Endothelial cell (in vitro differentiated cells): ENCODE data around the gene FEM1C. TPM values are rescaled to one million over a fixed set of nuclear protein-coding genes. Genes with fewer than 3 reads are reported as not detected.

ENCODE experiments used
- DNase-seq: peaks from one replicate; pipeline ENCODE4 v3.0.0; 2021; ENCODE audit warnings: low spot score
- H3K27ac Mint-ChIP-seq: one replicate; pipeline ENCODE4 v1.8.0; 2021; ENCODE audit warnings: mixed read lengths, inconsistent platforms; ENCODE audit not compliant: unreplicated experiment
- H3K27me3 Mint-ChIP-seq: one replicate; pipeline ENCODE4 v1.8.0; 2021; ENCODE audit warnings: mild to moderate bottlenecking, moderate library complexity, mixed read lengths, inconsistent platforms; ENCODE audit not compliant: unreplicated experiment
- H3K36me3 Mint-ChIP-seq: one replicate; pipeline ENCODE4 v1.8.0; 2021; ENCODE audit warnings: mild to moderate bottlenecking, low read depth, mixed read lengths, inconsistent platforms; ENCODE audit not compliant: unreplicated experiment
- H3K4me1 Mint-ChIP-seq: one replicate; pipeline ENCODE4 v1.8.0; 2021; ENCODE audit warnings: mild to moderate bottlenecking, mixed read lengths, inconsistent platforms; ENCODE audit not compliant: unreplicated experiment
- H3K4me3 Mint-ChIP-seq: one replicate; pipeline ENCODE4 v1.8.0; 2021; ENCODE audit warnings: mild to moderate bottlenecking, mixed read lengths, inconsistent platforms; ENCODE audit not compliant: unreplicated experiment
- H3K9me3 Mint-ChIP-seq: one replicate; pipeline ENCODE4 v1.8.0; 2021; ENCODE audit warnings: mixed read lengths, inconsistent platforms; ENCODE audit not compliant: unreplicated experiment
- CTCF ChIP-seq: fragments of 200-600 bp; sonication (generic); IDR thresholded peaks from one replicate; pipeline ENCODE4 v1.5.0; 2021; ENCODE audit warnings: antibody characterized with exemption; ENCODE audit not compliant: unreplicated experiment
- long read RNA-seq: library from polyadenylated mRNA; unstranded; transcript quantifications from one replicate; pipeline ENCODE4 v2.0.0, GENCODE V29; 2020; ENCODE audit not compliant: unreplicated experiment
- total RNA-seq: library from RNA; stranded (reverse); fragmentation: NEBNext Ultra II Directional; extraction: Animal tissue kit (Norgen Biotek cat#: 25700); gene quantifications from one replicate; pipeline ENCODE4 v1.2.1, GENCODE V29; 2021; ENCODE audit not compliant: unreplicated experiment

Gene FEM1C, protein sequence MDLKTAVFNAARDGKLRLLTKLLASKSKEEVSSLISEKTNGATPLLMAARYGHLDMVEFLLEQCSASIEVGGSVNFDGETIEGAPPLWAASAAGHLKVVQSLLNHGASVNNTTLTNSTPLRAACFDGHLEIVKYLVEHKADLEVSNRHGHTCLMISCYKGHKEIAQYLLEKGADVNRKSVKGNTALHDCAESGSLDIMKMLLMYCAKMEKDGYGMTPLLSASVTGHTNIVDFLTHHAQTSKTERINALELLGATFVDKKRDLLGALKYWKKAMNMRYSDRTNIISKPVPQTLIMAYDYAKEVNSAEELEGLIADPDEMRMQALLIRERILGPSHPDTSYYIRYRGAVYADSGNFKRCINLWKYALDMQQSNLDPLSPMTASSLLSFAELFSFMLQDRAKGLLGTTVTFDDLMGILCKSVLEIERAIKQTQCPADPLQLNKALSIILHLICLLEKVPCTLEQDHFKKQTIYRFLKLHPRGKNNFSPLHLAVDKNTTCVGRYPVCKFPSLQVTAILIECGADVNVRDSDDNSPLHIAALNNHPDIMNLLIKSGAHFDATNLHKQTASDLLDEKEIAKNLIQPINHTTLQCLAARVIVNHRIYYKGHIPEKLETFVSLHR
- total RNA-seq: 16.8 TPM
- long read RNA-seq: 0 reads

- peaks cover 23% of the 10 kb centered on the region for H3K36me3 Mint-ChIP-seq
- TF ChIP-seq CTCF: no peak
- peaks cover 38% of the 10 kb centered on the region for H3K4me1 Mint-ChIP-seq
- DNase-seq: peak; percentile 98
- peaks cover 12% of the 10 kb centered on the region for H3K27me3 Mint-ChIP-seq
- H3K4me3 Mint-ChIP-seq: peak within 1 kb of the TSS; percentile 98
- H3K27ac Mint-ChIP-seq: peak within 1 kb of the TSS; percentile 95
- peaks cover 6% of the 10 kb centered on the region for H3K9me3 Mint-ChIP-seq
These were observed at the start of gene FEM1C for GRCh38 chr5:115544436-115545350. FEM1C (minus strand) TSS chr5:115544775; CDS start chr5:115543493, 1,282 bp downstream.

DNA sequence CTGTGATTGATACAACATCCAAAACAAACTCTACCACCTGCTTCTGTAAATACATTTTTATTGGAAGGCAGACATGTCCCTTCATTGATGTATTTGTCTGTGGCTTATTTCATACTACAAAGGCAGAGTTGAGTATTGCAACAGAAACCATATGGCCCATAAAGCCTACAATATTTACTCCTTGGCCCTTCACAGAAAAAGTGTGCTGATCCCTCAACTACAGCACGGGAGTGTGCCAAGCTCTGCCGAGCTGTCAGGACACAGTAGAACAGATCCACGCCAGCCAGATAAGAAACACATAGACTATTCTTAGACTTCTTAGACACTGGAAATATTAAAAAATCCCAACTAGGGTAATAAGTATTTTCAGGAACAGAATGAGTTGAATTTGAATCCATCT lies 44.5 kb upstream of the FEM1C start:
- H3K27ac Mint-ChIP-seq: no peak overlapping the region
- no peaks in the 10 kb centered on the region for H3K9me3 Mint-ChIP-seq
- H3K36me3 Mint-ChIP-seq: no peaks in the 10 kb centered on the region
- no peak overlapping the region for H3K4me3 Mint-ChIP-seq
- H3K4me1 Mint-ChIP-seq: no peaks in the 10 kb centered on the region
- no peaks in the 10 kb centered on the region for H3K27me3 Mint-ChIP-seq
- no peak for TF ChIP-seq CTCF
- no peak for DNase-seq

DNA sequence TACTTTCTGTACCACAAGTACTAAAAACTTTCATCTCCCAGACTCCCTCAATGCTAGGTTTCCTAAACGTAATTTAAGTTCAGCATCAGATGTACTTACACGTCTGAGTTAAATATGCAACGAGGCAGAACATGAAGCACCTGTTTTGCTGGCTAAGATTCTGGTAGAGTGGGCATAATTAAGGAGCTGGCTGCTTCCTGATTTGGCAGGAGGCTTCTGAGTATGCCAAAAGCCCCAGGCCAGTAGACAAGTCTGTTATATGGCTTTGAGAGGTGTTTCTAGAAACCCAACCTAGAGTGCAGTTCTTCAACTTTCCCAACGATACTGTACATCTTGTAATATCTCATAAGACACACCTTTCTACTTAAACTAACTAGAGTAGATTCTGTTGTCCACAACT lies 44.1 kb upstream of the FEM1C start:
- Mint-ChIP-seq H3K9me3 (no peaks in the 10 kb centered on the region), H3K4me3 (no peak overlapping the region), H3K27me3 (no peaks in the 10 kb centered on the region), H3K36me3 (no peaks in the 10 kb centered on the region), H3K4me1 (no peaks in the 10 kb centered on the region), H3K27ac (no peak overlapping the region)
- TF ChIP-seq CTCF: no peak
- DNase-seq: no peak

DNA sequence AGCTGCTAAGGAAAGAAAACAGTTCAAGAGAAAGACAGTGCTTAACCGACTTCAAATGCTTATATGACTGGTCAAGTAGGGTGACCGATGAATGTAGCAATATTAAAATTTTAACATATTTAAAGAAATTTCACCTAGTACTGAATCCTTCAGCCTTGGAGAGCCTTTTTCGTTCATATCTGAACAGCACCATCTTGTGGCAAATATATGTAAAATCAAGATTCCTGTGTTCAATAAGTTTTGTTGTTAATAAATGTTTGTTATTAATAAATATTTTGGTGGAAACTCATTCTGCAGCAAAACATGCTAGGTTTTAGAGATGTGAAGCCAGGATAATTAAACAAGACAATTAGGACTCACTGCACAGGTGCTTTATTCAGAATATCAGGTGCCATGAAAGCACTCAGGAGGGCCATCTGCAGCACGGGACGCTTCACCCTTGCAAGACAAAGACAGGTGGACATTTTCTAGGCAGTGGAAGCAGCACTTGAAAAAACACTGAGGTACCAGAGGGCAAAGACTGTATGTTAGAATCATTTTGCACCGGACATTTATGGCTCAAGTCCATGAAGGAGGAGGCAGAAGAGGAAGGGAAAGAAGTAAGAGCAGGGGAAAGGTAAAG lies 42.1 kb upstream of the FEM1C start:
- peaks cover 3% of the 10 kb centered on the region for H3K4me1 Mint-ChIP-seq
- no peaks in the 10 kb centered on the region for H3K27me3 Mint-ChIP-seq
- peak; percentile 75 for TF ChIP-seq CTCF
- H3K27ac Mint-ChIP-seq: no peak overlapping the region
- no peaks in the 10 kb centered on the region for H3K36me3 Mint-ChIP-seq
- H3K9me3 Mint-ChIP-seq: no peaks in the 10 kb centered on the region
- H3K4me3 Mint-ChIP-seq: no peak overlapping the region
- no peak for DNase-seq
